Vagina (tissue), 2 donors: ENCODE data around the gene APBB2. TPM values are rescaled to one million over a fixed set of nuclear protein-coding genes. Genes with fewer than 3 reads are reported as not detected.

Source experiments
- DNase-seq, 2 donors: peaks; one replicate each; pipeline ENCODE4 v3.0.0-alpha.2; 2017; ENCODE audit errors: extremely low spot score in 2 of 2
- H3K27ac ChIP-seq: fragments of 200-600 bp; sonication (generic); one replicate; pipeline ENCODE4 v1.5.1; 2019
- H3K27me3 ChIP-seq: fragments of 200-600 bp; sonication (generic); one replicate; pipeline ENCODE4 v1.5.1; 2019
- H3K36me3 ChIP-seq, 2 donors: fragments of 200-600 bp; sonication (generic); one replicate each; pipeline ENCODE4 v1.5.1; 2017 to 2019
- H3K4me1 ChIP-seq: fragments of 200-600 bp; sonication (generic); one replicate; pipeline ENCODE4 v1.5.1; 2019
- H3K4me3 ChIP-seq, 2 donors: fragments of 200-600 bp; sonication (generic); 1 replicate in 1 of 2; 2 replicates in 1 of 2; pipeline ENCODE4 v1.5.1; 2016 to 2019
- H3K9me3 ChIP-seq: fragments of 200-600 bp; sonication (generic); one replicate; pipeline ENCODE4 v1.5.1; 2019
- CTCF ChIP-seq, 3 experiments: fragments of 450-650 bp in 2 of 3; fragments of 200-600 bp in 1 of 3; sonication (generic) in 1 of 3; IDR thresholded peaks; one replicate each; pipeline ENCODE4 v1.5.1; 2017 to 2019; ENCODE audit warnings: antibody characterized with exemption in 3 of 3, mild to moderate bottlenecking in 2 of 3, moderate library complexity in 2 of 3
- POLR2A ChIP-seq, 2 donors: fragments of 450-650 bp; IDR thresholded peaks; one replicate each; pipeline ENCODE4 v1.6.1; 2017; ENCODE audit warnings: antibody characterized with exemption in 2 of 2, mild to moderate bottlenecking in 2 of 2, moderate library complexity in 2 of 2
- POLR2AphosphoS5 ChIP-seq, 2 donors: sonication (generic); formaldehyde crosslinking; IDR thresholded peaks; one replicate each; pipeline ENCODE4 v1.9.0; 2017; ENCODE audit warnings: antibody characterized with exemption in 2 of 2, mild to moderate bottlenecking in 2 of 2, low read depth in 1 of 2; ENCODE audit not compliant: insufficient read depth in 1 of 2
- intact Hi-C: fragments of 100-400 bp; cut with DNase I; formaldehyde crosslinking; loops from one replicate; pipeline ENCODE4 v1.15.1; 2023
- total RNA-seq: library from RNA; depleted of rRNA; stranded (reverse); fragments of >200 nt; gene quantifications from one replicate; pipeline ENCODE4 v1.2.3, GENCODE V29; 2016

APBB2 gene
- total RNA-seq, 1 donor from 2014 or later = 68.8 TPM

GRCh38 chr4:40788331-40788730 is 426.0 kb downstream of the APBB2 start:
- no peak for TF ChIP-seq POLR2AphosphoS5 (IDR thresholded peaks at IDR 0.05; ENCODE audit: insufficient read depth in 1 of 2, low read depth in 1 of 2)
- TF ChIP-seq CTCF (IDR thresholded peaks at IDR 0.05) = no peak
- no peak for TF ChIP-seq POLR2A (IDR thresholded peaks at IDR 0.05)
- DNase-seq = no peak
- Histone ChIP-seq H3K4me3 (no peak overlapping the region), H3K27me3 (no peaks in the 10 kb centered on the region), H3K36me3 (no peaks in the 10 kb centered on the region), H3K9me3 (no peaks in the 10 kb centered on the region), H3K4me1 (no peaks in the 10 kb centered on the region), H3K27ac (no peak overlapping the region)
- intact Hi-C loops = no loop called here

- no peaks in the 10 kb centered on the region for H3K9me3 ChIP-seq
- no peaks in the 10 kb centered on the region for H3K36me3 ChIP-seq
- no peaks in the 10 kb centered on the region for H3K4me1 ChIP-seq
- TF ChIP-seq POLR2AphosphoS5 (IDR thresholded peaks at IDR 0.05; ENCODE audit: insufficient read depth in 1 of 2, low read depth in 1 of 2) = no peak
- TF ChIP-seq POLR2A (IDR thresholded peaks at IDR 0.05) = no peak
- no peak for TF ChIP-seq CTCF (IDR thresholded peaks at IDR 0.05)
- no peak overlapping the region for H3K27ac ChIP-seq
- H3K27me3 ChIP-seq = no peaks in the 10 kb centered on the region
- H3K4me3 ChIP-seq = no peak overlapping the region
- DNase-seq = no peak
- intact Hi-C loops = no loop called here
Observed at GRCh38 chr4:40785727-40786126, 428.6 kb downstream of the APBB2 start.

GRCh38 chr4:40782876-40783275 is 431.5 kb downstream of the APBB2 start:
- H3K27me3 ChIP-seq = no peaks in the 10 kb centered on the region
- H3K36me3 ChIP-seq = no peaks in the 10 kb centered on the region
- no peak for DNase-seq
- TF ChIP-seq CTCF (IDR thresholded peaks at IDR 0.05) (no peak), POLR2AphosphoS5 (IDR thresholded peaks at IDR 0.05; ENCODE audit: insufficient read depth in 1 of 2, low read depth in 1 of 2) (no peak), POLR2A (IDR thresholded peaks at IDR 0.05) (no peak)
- no peak overlapping the region for H3K4me3 ChIP-seq
- intact Hi-C loops = no loop called here
- no peaks in the 10 kb centered on the region for H3K4me1 ChIP-seq
- H3K27ac ChIP-seq = no peak overlapping the region
- H3K9me3 ChIP-seq = no peaks in the 10 kb centered on the region

GRCh38 chr4:40778090-40778489 is 436.3 kb downstream of the APBB2 start:
- Histone ChIP-seq H3K27me3 (no peaks in the 10 kb centered on the region), H3K4me1 (no peaks in the 10 kb centered on the region), H3K4me3 (no peak overlapping the region), H3K9me3 (no peaks in the 10 kb centered on the region), H3K27ac (no peak overlapping the region), H3K36me3 (no peaks in the 10 kb centered on the region)
- TF ChIP-seq POLR2AphosphoS5 (IDR thresholded peaks at IDR 0.05; ENCODE audit: insufficient read depth in 1 of 2, low read depth in 1 of 2) = no peak
- no peak for TF ChIP-seq POLR2A (IDR thresholded peaks at IDR 0.05)
- no peak for TF ChIP-seq CTCF (IDR thresholded peaks at IDR 0.05)
- no peak for DNase-seq
- intact Hi-C loops = no loop called here

GRCh38 chr4:40769266-40769665 is 445.1 kb downstream of the APBB2 start:
- no peaks in the 10 kb centered on the region for H3K9me3 ChIP-seq
- no peaks in the 10 kb centered on the region for H3K27me3 ChIP-seq
- TF ChIP-seq POLR2A (IDR thresholded peaks at IDR 0.05) (no peak), CTCF (IDR thresholded peaks at IDR 0.05) (no peak)
- intact Hi-C loops = no loop called here
- no peak overlapping the region for H3K4me3 ChIP-seq
- no peaks in the 10 kb centered on the region for H3K36me3 ChIP-seq
- no peaks in the 10 kb centered on the region for H3K4me1 ChIP-seq
- no peak overlapping the region for H3K27ac ChIP-seq
- no peak for DNase-seq
